ENCODE results near the gene FOXC2. TPM values are rescaled to one million over a fixed set of nuclear protein-coding genes. Genes with fewer than 3 reads are reported as not detected.

FOXC2 gene
- total RNA-seq, 1 experiment from 2014 or later: 14.9 TPM

- intact Hi-C loops (cut with micrococcal nuclease; ENCODE audit: unreplicated experiment) (no loop called here), in situ Hi-C loops (cut with HindIII; ENCODE audit: low pct_unique_long_range_greater_than_20kb, low sequenced_read_pairs) (no loop called here)
- Histone ChIP-seq H3K27me3 (ENCODE audit: control insufficient read depth, insufficient read depth, low read length) (no peaks in the 10 kb centered on the region), H3K36me3 (ENCODE audit: control insufficient read depth, insufficient read depth, low read length) (no peaks in the 10 kb centered on the region), H3K27ac (ENCODE audit: low read length) (peak overlapping the region; percentile 97), H3K4me3 (ENCODE audit: low read depth in 2 of 2, low read length in 2 of 2) (peak overlapping the region; percentile 56 to 73), H3K4me1 (ENCODE audit: control insufficient read depth, insufficient read depth, low read length) (peaks cover 49% of the 10 kb centered on the region), H3K9me3 (ENCODE audit: control insufficient read depth, insufficient read depth, low read depth, low read length) (no peaks in the 10 kb centered on the region)
- ATAC-seq (no peak), DNase-seq (ENCODE audit: low read depth, low spot score) (no peak)
- TSS peak; percentile 29 for BruUV-seq (replicated peaks)
- POLR2A ChIA-PET: no interaction called here
- no peak for TF ChIP-seq POLR2AphosphoS5 (IDR thresholded peaks at IDR 0.05; ENCODE audit: low read depth, low read length)
- TF ChIP-seq, protein P1, sequence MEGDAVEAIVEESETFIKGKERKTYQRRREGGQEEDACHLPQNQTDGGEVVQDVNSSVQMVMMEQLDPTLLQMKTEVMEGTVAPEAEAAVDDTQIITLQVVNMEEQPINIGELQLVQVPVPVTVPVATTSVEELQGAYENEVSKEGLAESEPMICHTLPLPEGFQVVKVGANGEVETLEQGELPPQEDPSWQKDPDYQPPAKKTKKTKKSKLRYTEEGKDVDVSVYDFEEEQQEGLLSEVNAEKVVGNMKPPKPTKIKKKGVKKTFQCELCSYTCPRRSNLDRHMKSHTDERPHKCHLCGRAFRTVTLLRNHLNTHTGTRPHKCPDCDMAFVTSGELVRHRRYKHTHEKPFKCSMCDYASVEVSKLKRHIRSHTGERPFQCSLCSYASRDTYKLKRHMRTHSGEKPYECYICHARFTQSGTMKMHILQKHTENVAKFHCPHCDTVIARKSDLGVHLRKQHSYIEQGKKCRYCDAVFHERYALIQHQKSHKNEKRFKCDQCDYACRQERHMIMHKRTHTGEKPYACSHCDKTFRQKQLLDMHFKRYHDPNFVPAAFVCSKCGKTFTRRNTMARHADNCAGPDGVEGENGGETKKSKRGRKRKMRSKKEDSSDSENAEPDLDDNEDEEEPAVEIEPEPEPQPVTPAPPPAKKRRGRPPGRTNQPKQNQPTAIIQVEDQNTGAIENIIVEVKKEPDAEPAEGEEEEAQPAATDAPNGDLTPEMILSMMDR (IDR thresholded peaks at IDR 0.05): no peak
- TF ChIP-seq TCF7L2 (IDR thresholded peaks at IDR 0.05; ENCODE audit: low read depth, low read length): no peak
- no peak for TF ChIP-seq SIN3A (IDR thresholded peaks at IDR 0.05; ENCODE audit: borderline replicate concordance, insufficient read depth, low read depth, low read length)
- TF ChIP-seq, protein P2, sequence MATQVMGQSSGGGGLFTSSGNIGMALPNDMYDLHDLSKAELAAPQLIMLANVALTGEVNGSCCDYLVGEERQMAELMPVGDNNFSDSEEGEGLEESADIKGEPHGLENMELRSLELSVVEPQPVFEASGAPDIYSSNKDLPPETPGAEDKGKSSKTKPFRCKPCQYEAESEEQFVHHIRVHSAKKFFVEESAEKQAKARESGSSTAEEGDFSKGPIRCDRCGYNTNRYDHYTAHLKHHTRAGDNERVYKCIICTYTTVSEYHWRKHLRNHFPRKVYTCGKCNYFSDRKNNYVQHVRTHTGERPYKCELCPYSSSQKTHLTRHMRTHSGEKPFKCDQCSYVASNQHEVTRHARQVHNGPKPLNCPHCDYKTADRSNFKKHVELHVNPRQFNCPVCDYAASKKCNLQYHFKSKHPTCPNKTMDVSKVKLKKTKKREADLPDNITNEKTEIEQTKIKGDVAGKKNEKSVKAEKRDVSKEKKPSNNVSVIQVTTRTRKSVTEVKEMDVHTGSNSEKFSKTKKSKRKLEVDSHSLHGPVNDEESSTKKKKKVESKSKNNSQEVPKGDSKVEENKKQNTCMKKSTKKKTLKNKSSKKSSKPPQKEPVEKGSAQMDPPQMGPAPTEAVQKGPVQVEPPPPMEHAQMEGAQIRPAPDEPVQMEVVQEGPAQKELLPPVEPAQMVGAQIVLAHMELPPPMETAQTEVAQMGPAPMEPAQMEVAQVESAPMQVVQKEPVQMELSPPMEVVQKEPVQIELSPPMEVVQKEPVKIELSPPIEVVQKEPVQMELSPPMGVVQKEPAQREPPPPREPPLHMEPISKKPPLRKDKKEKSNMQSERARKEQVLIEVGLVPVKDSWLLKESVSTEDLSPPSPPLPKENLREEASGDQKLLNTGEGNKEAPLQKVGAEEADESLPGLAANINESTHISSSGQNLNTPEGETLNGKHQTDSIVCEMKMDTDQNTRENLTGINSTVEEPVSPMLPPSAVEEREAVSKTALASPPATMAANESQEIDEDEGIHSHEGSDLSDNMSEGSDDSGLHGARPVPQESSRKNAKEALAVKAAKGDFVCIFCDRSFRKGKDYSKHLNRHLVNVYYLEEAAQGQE (IDR thresholded peaks at IDR 0.05; ENCODE audit: insufficient read depth in 1 of 2, low read depth in 2 of 2, low read length in 1 of 2): no peak
- CTCF ChIA-PET: interaction anchor here (0.7 kb wide), 1 partner anchor 596 kb away, joined by 3 read pairs; no protein-coding TSS in a partner anchor
Measured at GRCh38 chr16:86580791-86581170, 14.2 kb downstream of the FOXC2 start.

GRCh38 chr16:86581458-86581857 is 14.8 kb downstream of the FOXC2 start:
- POLR2A ChIA-PET: no interaction called here
- Histone ChIP-seq H3K27ac (ENCODE audit: low read length) (peak overlapping the region; percentile 97), H3K4me1 (ENCODE audit: control insufficient read depth, insufficient read depth, low read length) (peaks cover 56% of the 10 kb centered on the region), H3K27me3 (ENCODE audit: control insufficient read depth, insufficient read depth, low read length) (no peaks in the 10 kb centered on the region), H3K4me3 (ENCODE audit: low read depth in 2 of 2, low read length in 2 of 2) (peak overlapping the region in 1 of 2 experiments; percentile 73; a peak in 3 of 4 replicates), H3K36me3 (ENCODE audit: control insufficient read depth, insufficient read depth, low read length) (no peaks in the 10 kb centered on the region), H3K9me3 (ENCODE audit: control insufficient read depth, insufficient read depth, low read depth, low read length) (no peaks in the 10 kb centered on the region)
- ATAC-seq (no peak), DNase-seq (ENCODE audit: low read depth, low spot score) (no peak)
- TF ChIP-seq TCF7L2 (IDR thresholded peaks at IDR 0.05; ENCODE audit: low read depth, low read length) (no peak), POLR2AphosphoS5 (IDR thresholded peaks at IDR 0.05; ENCODE audit: low read depth, low read length) (no peak), SIN3A (IDR thresholded peaks at IDR 0.05; ENCODE audit: borderline replicate concordance, insufficient read depth, low read depth, low read length) (no peak)
- TF ChIP-seq, protein P2 (IDR thresholded peaks at IDR 0.05; ENCODE audit: insufficient read depth in 1 of 2, low read depth in 2 of 2, low read length in 1 of 2): no peak
- TF ChIP-seq, protein P1 (IDR thresholded peaks at IDR 0.05): no peak
- no TSS peak for BruUV-seq (replicated peaks)
- CTCF ChIA-PET: no interaction called here
- in situ Hi-C loops (cut with HindIII; ENCODE audit: low pct_unique_long_range_greater_than_20kb, low sequenced_read_pairs) (no loop called here), intact Hi-C loops (cut with micrococcal nuclease; ENCODE audit: unreplicated experiment) (no loop called here)

All from Panc1 (cell line).